GM19467 (cell line): Measurements from ENCODE around the gene TST.

Experiments
- ATAC-seq: cut with Tn5 transposase; IDR thresholded peaks from one replicate; pipeline ENCODE4 v1.9.1; 2021; ENCODE audit warnings: mild to moderate bottlenecking, moderate library complexity; ENCODE audit not compliant: unreplicated experiment

TST gene

DNA sequence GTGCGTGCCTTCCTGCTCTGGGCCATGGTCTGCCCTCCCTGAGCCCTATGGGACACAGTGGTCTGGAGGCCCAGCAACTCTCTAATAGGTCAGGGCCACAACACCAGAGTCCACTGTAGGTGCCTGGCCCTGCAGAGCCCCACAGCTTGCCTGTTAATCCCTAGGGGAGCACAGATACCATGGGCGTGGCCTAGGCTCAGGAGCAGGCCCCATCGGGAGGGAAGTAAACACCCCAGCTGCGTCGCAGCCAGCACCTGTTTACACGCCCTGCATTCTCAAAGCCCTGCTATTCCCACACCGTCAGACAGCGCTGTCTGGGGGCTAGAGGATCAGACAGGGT, 34.8 kb upstream of the TST start:
- no peak for ATAC-seq

DNA sequence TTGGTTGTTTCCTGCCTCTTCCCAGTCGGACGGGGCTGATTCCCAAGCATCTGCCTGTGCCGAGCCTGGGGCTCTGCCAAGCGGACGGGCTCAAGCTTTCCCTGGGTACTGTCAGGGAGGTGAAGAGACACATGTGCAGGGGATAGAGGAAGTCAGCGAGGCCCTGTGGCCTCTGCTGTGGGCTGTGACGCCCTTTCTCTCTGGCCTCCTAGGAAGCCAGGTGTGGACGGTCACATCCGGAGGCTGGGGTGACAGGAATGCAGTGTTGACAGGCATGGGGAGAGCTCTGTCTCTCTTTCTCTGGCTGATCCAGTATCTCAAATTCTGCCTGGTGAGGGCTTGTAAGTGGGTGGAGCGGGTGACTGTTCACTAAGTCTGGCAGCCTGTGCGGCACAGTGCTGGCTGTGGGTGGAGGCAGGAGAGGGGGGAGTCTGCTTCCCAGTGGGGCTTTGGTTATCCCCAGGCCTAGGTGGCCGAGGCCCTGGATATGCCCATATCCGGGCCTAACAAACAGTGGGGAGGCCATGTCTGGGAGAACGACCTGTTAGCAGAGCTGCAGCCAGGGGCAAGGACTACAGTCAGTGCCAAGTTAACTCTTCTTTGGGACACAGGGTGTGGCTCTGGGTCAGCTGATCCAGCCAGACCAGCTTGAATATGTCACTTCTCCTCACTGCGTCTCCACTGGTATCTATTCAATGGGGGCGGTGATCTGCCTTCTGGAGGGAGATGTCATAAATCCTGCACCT, 34.2 kb upstream of the TST start:
- ATAC-seq: no peak

DNA sequence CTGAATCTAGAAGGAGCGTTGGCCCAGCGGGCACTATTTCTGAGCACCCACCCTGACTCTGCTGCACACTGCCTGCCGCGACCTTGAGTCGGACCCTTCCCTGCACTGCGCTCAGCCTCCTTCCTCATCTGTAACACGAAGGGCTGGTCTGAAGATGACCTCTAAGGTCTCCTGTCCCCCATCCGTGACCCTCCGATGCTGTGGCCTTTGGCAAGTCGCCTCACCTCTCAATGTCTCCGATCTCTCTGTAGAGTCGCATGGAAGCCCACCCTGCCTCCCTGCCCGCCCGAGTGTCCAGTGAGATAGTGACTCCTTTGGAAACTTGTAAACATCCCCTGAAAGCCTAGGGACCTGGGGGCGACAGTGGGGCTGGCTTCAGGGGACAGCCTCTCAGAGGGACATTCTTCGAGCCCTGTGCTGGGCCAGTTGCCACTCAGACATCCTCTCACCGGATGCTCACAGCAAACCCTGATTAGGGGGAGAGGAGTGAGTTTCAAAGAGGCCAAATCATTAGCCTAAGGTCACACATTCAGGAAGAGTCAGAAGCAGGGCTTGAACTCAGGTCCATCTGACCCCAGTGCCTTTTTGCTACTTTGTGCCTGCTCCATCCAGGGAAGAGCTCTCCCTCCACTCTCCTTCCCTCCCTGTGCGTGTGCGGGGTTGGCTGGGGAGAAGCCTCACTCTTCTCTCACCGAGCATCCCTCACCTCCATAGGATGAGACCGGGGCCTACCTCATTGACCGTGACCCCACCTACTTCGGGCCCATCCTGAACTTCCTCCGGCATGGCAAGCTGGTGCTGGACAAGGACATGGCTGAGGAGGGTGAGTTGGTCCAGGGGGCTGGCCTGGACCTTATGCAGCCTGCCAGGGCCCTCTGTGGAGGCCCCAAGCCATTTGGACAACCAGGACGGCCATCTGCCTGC, 33.4 kb upstream of the TST start:
- no peak for ATAC-seq

DNA sequence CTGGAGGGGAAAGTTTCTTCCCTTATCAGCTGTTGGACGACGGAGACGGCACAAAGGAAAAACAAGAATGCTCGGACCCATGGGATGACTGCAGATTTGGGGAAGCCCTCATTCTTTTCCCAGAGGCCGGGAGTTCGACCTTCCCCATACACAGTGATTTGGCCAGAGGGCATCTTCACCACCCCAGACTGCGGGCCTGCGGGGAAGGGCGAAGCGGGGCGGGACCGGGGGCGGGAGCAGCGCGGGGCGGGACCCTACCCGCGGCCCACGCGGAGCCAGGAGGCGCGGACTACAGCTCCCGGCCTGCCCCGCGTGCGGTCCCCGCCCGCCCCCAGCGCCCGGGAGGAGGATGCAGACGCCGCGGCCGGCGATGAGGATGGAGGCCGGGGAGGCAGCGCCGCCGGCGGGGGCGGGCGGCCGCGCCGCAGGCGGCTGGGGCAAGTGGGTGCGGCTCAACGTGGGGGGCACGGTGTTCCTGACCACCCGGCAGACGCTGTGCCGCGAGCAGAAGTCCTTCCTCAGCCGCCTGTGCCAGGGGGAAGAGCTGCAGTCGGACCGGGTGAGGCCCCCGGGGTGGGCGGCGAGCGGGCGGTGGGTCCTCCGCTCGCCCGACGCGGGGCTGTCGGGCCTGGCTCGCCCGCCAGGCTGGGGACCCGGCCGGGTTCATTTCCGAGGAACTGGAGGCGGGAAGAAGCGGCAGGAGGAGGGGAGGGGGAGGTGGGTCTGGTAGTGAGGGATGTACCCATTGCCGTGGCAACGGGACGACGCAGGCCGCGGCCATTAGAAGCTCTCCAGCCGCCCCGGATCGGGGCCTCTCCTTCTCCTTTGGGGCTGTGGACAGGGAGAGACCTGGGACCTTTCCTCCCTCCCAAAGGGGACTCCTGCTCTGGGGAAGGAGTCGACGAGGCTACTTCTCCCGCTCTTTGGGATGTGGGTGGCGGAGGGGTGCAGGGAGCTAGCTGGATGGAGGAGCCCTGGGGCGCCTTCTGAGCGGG, 32.4 kb upstream of the TST start, which contains the start of gene KCTD17:
Gene KCTD17, plus strand, starts transcription at position 352 of the 995 bp plus-strand sequence. Its CDS starts 19 bp downstream, at position 371.
- no peak for ATAC-seq

DNA sequence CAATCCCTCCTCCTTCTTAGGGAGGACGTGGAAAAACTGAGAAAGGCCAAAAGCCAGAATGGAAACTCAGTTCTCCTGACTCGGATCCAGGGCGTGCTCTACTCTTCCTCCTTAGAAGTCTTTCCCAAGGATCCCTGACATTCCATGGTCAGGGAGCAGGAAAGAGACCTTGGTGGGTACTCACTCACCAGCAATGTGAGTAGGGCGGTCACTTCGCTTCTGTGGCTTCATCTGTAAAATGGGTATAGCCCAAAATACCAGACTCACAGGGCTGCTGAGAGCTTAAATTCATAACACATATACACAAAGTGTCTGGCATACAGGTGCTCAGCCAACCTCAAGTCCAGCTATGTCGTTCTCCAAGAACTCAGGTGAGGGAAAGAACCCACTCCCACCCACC, 31.7 kb upstream of the TST start:
- no peak for ATAC-seq

DNA sequence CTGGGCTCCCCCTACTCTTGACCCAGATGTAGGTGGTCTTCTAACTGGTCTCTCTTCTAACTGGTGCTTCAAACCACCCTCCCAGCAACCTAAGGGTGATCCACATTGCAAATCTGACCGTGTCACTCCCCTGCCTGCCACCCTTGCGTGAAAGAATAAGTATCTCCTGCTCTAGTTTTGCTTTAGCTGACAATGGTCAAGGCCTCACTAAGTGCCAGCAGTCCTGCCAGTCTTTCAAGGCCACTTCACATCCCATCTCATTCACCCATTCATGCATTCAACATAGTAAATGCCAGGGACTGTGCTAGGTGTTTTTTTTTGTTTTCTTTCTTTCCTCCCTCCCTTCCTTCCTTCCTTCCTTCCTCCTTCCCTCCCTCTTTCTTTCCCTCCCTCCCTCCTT, 30.0 kb upstream of the TST start:
- ATAC-seq: no peak

DNA sequence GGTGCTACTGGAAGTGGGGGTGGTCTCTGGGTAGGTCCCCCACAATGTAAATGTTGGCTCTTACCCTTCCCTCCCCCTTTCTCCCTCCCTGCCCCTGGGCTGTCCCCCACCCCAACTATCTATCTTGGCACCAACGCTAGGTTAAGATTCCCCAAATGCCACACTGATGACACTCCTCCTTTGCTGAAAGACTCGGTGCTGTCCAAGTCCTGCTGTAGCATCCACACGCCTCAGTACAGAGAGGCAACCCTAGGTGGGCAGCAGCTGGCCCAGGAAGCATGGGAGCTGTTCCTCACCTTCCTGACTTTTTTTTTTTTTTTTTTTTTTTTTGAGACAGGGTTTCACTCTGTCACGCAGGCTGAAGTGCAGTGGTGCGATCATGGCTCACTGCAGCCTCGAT, 28.9 kb upstream of the TST start:
- ATAC-seq: no peak

DNA sequence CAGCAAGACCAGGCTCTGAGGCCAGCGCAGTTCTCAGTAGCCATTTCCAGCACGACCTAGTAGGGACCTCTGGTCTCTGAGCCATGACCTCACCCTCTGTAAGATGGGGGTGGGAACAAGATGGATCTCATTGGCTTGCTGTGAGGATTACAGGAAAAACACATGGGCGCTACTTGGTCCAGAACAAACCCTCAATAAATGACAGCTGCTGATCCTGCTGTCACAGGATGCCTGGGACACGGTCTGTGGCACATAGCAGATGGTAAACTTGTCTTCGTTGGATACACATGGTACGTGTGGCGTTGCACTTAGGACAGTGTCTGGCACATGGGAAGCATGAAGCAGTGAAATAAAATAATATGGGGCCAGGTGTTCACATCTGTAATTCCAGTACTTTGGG, 27.8 kb upstream of the TST start:
- no peak for ATAC-seq

DNA sequence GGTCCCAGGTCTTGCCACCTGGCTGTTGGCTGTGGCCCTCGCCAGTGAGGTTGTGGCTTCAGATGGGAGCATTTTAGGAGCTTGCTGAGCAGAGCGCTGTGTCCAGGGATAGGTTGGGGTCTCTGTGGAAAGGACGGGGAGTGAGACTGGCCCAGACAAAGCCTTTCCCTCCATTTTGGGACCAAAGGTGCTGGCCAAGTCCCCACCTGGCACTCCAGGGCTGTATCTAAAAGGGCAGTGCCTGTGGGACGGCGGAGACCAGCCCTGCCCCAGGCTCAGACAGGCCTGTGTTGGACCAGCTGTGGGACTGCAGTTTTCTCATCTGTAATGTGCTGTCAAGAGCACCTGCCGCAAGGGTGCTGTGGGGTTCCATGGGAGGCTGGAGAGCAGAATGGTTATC, 27.3 kb upstream of the TST start:
- ATAC-seq: no peak

DNA sequence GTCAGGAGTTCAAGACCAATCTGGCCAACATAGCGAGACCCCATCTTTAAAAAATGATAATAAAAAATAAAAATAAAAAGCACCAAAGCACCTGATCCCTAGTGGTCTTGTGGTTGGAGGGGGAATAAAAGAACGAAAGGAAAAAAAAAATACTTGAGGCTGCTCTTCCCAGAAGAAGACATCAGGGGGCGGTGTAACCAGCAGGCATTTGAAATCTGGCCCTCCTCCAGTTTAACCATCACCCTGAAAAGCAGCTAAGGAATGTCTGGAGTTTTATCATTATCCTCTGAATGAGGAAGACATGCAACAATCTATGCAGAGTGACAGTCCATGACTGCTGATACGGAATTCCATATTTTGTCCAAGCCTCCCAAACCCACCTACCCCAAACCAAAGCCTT, 26.7 kb upstream of the TST start:
- no peak for ATAC-seq

DNA sequence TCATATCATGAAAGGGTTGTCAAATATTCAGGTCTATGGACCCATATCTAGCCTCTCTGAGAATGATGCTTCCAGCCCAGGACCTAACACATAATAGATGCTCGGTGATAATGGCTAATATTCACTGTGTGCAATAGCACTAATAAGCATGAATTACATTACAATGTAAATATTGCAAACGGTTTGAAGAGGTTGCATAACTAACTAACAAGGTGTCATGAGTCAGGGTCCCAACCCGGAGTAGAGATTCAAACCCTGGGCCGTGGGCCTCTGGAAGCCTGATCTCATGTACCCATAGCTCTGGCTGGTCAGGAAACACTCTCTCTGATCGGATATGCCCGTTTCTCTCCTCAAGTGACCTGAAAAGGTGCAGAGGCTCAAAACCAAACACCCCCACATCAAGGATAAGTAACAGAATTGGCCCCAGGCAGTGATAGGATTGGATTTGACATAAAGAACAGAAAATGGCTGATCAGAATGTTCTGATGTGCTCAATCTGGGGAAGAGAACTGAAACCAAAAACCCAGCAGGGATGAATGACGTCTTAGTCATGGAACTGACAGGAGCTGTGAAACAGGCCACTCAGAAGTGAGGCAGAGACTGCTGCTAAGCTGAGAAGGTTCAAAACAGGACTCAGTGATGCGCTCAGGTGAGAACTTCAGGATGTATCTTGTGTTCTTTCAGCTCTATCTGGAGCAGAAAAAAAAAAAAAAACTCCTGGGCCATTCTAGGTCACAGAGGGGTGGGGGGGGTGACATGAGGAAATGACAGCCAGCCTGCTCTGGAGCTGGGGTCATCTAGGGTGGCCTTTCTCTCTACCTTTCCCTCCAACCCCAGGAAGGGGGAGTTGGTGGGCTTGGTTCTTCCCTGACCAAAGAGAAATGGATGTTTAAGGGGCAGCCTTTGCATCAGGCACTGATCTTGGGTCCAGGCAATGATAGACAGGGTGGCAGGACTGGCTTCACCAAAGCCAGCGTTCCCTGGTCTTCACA, 25.7 kb upstream of the TST start:
- no peak for ATAC-seq

DNA sequence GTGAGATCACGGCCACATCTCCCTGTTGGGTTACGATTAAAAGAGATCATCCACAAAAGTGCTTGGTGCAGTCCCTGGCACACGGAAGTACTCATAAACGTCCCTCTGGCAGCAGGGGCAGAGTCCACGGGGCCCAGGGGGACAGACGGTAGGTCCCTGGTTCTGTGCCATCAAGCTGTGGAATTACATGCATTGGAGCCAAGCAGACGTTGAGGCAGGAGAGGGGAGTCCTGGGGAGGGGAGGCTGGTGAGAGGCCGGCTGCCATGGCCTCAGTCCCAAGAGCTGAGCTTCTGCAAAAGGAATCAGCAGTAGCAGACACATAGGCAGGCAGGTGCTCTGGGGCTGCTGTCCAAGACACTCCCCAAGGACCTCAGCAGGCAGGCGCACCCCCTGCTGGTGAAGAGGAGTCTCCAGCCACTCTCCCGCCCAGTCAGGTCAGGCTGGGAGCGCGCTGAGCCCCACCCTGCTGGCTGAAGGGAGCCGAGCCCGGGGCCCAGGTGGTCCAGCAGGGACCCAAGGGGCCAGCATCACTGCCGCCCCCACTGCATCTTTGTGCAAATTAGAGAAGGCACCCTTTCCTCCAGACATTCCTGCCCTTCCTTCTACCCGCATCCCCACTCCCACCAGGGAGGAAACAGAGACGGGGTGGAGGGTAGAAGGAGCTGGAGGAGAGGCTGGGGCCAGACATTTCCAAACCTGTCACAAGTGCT, 24.7 kb upstream of the TST start:
- ATAC-seq: no peak

DNA sequence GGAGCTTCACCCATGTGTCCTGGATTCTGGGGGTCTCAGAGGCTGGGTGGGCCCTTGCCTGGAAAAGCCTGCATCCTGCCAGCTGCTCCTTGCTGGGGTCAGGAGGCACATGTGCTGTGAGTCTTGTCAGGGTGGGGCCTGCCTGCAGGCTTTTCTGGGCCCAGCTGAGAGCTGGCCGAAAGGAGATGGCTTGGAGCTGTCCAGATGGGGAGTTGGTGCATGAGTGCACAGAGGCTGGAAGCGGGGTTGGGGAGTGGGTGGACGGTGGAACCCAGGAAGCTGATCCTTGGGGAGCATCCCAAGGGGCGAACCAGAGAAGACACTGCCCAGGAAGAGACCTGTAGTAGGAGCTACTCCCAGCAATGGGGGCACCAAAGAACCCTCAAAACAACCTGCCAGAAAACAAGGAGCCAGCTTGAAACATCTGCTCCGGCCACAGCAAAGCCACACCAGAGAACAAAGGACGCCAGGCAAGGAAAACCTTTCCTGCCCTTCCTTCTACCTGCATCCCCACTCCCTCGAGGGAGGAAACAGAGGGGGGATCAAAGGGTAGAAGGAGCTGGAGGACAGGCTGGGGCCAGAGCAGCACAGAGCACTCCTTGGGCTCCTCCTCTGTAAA, 24.1 kb upstream of the TST start:
- ATAC-seq: no peak

DNA sequence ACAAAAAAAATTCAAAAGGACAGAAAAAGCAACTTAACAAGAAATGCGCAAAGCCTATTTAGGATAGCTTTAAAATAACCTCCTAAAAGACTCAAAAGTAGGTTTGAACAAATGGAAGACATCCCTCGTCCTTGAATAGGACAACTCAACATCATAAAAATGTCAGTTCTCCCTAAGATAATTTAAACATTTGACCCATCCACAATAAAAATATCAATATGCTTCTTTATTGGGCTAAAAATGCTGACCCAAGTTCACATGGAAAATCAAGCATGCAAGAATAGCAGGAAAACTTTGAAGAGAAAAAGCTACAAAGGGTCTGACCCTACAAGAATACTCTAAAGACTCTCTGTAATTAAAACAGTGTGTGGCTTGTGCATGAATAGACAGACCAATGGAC, 20.2 kb upstream of the TST start:
- ATAC-seq: no peak

DNA sequence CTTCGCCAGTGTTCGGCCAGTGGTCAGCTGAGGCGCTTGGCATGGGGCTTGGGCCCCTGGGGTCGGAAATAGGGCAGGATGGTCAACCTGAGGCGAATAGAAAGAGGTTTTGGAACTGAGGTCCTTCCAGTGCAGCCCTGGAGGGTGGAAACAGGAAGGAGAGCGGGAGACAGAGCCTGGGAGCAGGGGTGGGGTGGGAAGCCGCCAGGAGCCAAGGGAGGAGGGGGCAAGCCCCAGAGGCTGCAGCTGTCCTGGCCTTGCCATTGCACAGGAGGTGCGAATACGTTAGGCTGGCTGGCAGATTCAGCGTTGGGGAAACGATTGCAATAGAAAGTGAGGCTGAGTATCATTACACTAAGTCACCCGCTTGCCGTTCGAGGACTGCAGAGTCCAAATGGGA, 18.4 kb upstream of the TST start:
- ATAC-seq: no peak

DNA sequence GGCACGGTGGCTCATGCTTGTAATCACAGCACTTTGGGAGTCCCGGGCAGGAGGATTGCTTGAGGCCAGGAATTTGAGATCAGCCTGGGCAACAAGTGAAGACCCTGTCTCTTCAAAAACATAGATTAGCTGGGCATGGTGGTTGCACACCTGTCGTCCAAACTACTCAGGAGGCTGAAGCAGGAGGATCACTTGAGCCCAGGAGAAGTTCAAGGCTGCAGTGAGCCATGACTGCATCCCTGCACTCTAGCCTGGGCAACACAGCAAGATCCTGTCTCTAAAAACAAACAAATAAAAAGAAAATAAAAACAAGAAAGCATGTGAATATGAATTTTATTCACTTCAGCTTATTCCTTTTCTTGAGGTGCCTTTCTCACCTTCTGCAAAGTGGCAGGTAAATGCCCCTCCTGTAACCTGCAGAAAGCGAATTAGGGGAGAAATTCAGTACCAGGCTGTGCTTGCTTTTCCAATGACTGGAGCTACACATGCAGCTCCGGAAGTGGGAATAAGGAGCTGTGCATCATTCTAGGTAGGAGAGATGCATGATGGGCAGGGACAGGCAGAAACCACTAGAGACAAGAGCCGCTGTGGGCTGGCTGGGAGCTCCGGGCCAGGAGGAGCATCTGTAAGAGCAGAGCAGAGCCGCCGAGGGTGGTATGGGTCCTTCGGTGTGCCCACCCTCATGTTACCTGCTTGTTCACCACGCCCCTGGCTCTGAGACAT, 17.6 kb upstream of the TST start:
- ATAC-seq: no peak

DNA sequence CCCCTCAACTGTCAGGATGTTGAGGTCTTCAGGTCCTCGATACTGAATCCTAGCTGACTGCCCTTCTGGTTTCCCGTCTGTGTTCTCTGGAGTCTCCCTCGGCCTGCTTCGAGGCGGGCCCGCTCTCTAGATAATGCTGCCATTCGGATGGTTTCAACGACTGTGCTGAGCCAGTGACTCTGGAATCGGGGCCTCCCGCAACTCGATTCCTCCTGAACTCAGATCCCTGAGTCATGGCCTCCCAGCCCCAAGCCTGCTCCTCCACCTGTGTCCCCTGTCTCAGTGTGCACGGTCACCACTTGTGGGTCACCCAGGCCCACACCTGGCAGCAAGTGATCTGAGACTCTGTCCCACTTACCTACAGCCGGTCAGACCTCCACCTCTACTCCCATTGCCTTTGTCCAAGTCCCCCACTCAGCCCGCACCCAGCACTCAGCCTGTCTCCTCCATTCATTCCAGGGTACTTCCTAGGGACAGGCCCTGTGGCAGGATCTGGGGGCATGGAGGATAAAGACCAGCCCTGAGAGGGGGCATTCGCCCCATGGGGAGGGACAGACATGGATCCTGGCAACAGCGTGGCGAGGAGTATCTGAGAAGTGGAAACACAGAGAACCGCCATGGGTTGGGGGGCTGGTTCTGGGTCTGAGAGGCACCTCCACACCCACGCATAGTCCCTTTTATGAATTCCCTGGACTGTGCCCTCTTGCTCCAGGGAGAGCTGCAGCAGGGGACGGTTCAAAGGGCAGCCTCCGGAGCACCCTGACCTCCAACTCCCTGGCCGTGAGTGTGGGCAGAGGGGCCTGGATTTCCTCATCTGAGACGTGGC, 14.6 kb upstream of the TST start:
- ATAC-seq: no peak
